ENCODE data around the gene FUT4.
"Not testable (repeated sequence)": the region's sequence is repeated elsewhere in the genome, so short reads cannot be mapped to it uniquely, and the experiment has no call there.

Gene FUT4

GRCh38 chr11:94543695-94544645 is at the start of gene FUT4:
Gene FUT4 (plus strand): TSS chr11:94543921. CDS start chr11:94544134, 213 bp downstream.
- DNase-seq, result peak; percentile 37

- no peak for DNase-seq
Observed at GRCh38 chr11:94494126-94494680, 49.5 kb upstream of the FUT4 start.

GRCh38 chr11:94500181-94500580 is 43.5 kb upstream of the FUT4 start:
- no peak for DNase-seq

GRCh38 chr11:94501522-94501921 is 42.2 kb upstream of the FUT4 start:
- DNase-seq, result no peak

- DNase-seq, result no peak
Observed at GRCh38 chr11:94504689-94505293, 38.9 kb upstream of the FUT4 start.

GRCh38 chr11:94506513-94506912 is 37.2 kb upstream of the FUT4 start:
- not testable (repeated sequence) for DNase-seq

- no peak for DNase-seq
Observed at GRCh38 chr11:94507485-94507884, 36.2 kb upstream of the FUT4 start.

- DNase-seq, result no peak
Observed at GRCh38 chr11:94511932-94512781, 31.6 kb upstream of the FUT4 start, which contains the start of gene C11orf97. Gene C11orf97 (plus strand): TSS chr11:94512461. CDS start chr11:94512529, 68 bp downstream.

GRCh38 chr11:94513091-94513490 is 30.6 kb upstream of the FUT4 start:
- DNase-seq, result no peak

- DNase-seq, result no peak
Observed at GRCh38 chr11:94515398-94515797, 28.3 kb upstream of the FUT4 start.

- DNase-seq, result no peak
Observed at GRCh38 chr11:94516725-94517124, 27.0 kb upstream of the FUT4 start.

- DNase-seq, result no peak
Observed at GRCh38 chr11:94518300-94518699, 25.4 kb upstream of the FUT4 start.

- no peak for DNase-seq
Observed at GRCh38 chr11:94519478-94520084, 24.1 kb upstream of the FUT4 start.

- DNase-seq, result no peak
Observed at GRCh38 chr11:94521684-94522083, 22.0 kb upstream of the FUT4 start.

GRCh38 chr11:94524341-94524740 is 19.4 kb upstream of the FUT4 start:
- no peak for DNase-seq

- DNase-seq, result no peak
Observed at GRCh38 chr11:94525546-94526324, 18.0 kb upstream of the FUT4 start.

- no peak for DNase-seq
Observed at GRCh38 chr11:94526645-94527438, 16.9 kb upstream of the FUT4 start.

- DNase-seq, result no peak
Observed at GRCh38 chr11:94528551-94528950, 15.2 kb upstream of the FUT4 start.

- DNase-seq, result no peak
Observed at GRCh38 chr11:94532211-94532610, 11.5 kb upstream of the FUT4 start.

GRCh38 chr11:94533206-94533605 is 10.5 kb upstream of the FUT4 start:
- DNase-seq, result no peak
